ENCODE measurements around the gene TMC3.

DNA sequence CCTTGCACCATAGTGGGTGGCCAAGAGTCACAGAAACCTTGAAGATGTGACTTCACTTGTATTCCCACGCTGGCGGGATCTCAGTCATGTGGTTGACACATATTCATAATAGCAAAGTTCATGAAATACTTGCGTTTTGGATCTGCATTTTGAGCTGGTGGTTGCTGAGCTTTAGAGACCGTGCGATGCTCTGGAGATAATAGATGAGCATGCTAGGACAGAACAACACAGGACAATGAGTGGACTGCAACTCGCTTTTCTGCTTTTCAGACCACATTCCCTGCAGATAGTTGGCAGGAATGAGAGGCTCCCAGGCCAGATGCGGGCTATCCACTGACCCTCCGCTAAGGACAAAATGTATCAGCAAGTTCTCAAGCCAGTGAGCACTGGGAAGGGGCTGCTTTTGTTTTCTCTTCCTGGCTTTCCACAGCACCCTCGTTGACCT lies 36.3 kb downstream of the TMC3 start:
- TF ChIP-seq, protein P1, sequence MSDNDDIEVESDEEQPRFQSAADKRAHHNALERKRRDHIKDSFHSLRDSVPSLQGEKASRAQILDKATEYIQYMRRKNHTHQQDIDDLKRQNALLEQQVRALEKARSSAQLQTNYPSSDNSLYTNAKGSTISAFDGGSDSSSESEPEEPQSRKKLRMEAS (CRISPR knock-in tag; IDR thresholded peaks at IDR 0.05), result no peak
- TF ChIP-seq SMARCB1 (IDR thresholded peaks at IDR 0.05; ENCODE audit: insufficient read length, low read depth) (no peak), POLR2AphosphoS5 (IDR thresholded peaks at IDR 0.05; ENCODE audit: control insufficient read depth, insufficient read depth, low read depth, low read length) (no peak), CHD1 (IDR thresholded peaks at IDR 0.05; ENCODE audit: low read length) (no peak), GABPB1 (CRISPR knock-in tag; IDR thresholded peaks at IDR 0.05) (no peak), MTF1 (CRISPR knock-in tag; IDR thresholded peaks at IDR 0.05; ENCODE audit: borderline replicate concordance) (no peak), MEF2D (tag; conservative IDR thresholded peaks at IDR 0.05; ENCODE audit: low read depth) (no peak), EZH2 (IDR thresholded peaks at IDR 0.05; ENCODE audit: borderline replicate concordance, low read depth, low read length) (no peak), KDM5B (IDR thresholded peaks at IDR 0.05; ENCODE audit: insufficient replicate concordance, low read depth, low read length) (no peak), ZBED1 (IDR thresholded peaks at IDR 0.05) (no peak), ADNP (tag; IDR thresholded peaks at IDR 0.05) (no peak), DDX20 (tag; IDR thresholded peaks at IDR 0.05; ENCODE audit: low read depth) (no peak), RNF2 (IDR thresholded peaks at IDR 0.05) (no peak)
- TF ChIP-seq, protein P2, sequence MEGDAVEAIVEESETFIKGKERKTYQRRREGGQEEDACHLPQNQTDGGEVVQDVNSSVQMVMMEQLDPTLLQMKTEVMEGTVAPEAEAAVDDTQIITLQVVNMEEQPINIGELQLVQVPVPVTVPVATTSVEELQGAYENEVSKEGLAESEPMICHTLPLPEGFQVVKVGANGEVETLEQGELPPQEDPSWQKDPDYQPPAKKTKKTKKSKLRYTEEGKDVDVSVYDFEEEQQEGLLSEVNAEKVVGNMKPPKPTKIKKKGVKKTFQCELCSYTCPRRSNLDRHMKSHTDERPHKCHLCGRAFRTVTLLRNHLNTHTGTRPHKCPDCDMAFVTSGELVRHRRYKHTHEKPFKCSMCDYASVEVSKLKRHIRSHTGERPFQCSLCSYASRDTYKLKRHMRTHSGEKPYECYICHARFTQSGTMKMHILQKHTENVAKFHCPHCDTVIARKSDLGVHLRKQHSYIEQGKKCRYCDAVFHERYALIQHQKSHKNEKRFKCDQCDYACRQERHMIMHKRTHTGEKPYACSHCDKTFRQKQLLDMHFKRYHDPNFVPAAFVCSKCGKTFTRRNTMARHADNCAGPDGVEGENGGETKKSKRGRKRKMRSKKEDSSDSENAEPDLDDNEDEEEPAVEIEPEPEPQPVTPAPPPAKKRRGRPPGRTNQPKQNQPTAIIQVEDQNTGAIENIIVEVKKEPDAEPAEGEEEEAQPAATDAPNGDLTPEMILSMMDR (IDR thresholded peaks at IDR 0.05 in 2 of 3, conservative IDR thresholded peaks at IDR 0.05 in 1 of 3; ENCODE audit: insufficient read depth in 2 of 3, low read depth in 1 of 3, low read length in 3 of 3), result no peak
